Activated naive CD4-positive, alpha-beta T cell treated with anti-CD3 and anti-CD28 coated beads, Interleukin-2, amount 10 ng/mL, durations not matched to agents 7 days and 5 days (primary cell): ENCODE results near the gene SYNJ2.
"Not testable (repeated sequence)": the region's sequence is repeated elsewhere in the genome, so short reads cannot be mapped to it uniquely, and the experiment has no call there.

ENCODE experiments used
- CTCF ChIA-PET: fragments of 350-600 bp; sonication (Branson Sonifier 250); formaldehyde crosslinking; loops from one replicate; lab custom pipeline; 2021; ENCODE audit warnings: antibody characterized with exemption; lab: Charles Lee
- DNase-seq: peaks from one replicate; pipeline ENCODE4 v3.0.0-alpha.2; 2020
- H3K27ac Mint-ChIP-seq: one replicate; pipeline ENCODE4 v1.8.0; 2021; ENCODE audit warnings: mild to moderate bottlenecking, moderate library complexity, mixed read lengths
- H3K27me3 Mint-ChIP-seq: one replicate; pipeline ENCODE4 v1.8.0; 2021; ENCODE audit warnings: mild to moderate bottlenecking, mixed read lengths
- H3K36me3 Mint-ChIP-seq: one replicate; pipeline ENCODE4 v1.8.0; 2021; ENCODE audit warnings: mixed read lengths
- H3K4me1 Mint-ChIP-seq: one replicate; pipeline ENCODE4 v1.8.0; 2021; ENCODE audit warnings: mixed read lengths
- H3K4me3 Mint-ChIP-seq: one replicate; pipeline ENCODE4 v1.8.0; 2021; ENCODE audit warnings: mild to moderate bottlenecking, moderate library complexity, mixed read lengths
- H3K9me3 Mint-ChIP-seq: one replicate; pipeline ENCODE4 v1.8.0; 2021; ENCODE audit warnings: mixed read lengths

Gene SYNJ2

DNA sequence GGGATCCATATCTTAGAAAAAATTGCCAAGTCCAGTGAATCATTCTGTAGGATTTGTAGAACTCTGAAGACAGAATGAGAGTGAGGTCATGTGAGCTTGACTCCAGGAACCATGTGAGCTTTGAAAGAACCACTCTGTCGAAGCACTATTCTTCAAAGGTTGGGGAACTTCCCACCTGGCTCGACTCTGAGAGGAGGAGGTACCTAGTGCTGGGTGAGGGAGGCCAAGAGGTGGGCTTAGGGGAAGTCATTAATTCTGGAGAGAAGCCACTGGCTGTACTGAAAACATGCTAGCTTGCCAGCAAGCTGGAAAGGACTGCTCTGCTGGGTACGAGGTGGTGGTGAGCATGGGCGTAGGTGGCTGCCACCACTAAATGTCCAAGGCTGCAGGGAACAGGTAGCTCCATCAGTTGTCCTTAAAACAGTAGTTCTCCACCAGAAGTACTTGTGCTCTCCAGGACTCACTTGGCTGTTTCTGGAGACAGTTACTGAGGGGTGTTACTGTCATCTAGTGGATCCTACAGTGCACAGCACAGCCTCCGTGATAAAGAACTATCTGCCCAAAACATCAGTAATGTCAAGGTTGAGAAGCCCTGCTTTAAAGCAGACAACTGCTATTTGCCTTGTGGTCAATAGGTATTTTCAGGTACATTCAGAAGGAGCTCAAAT is 34.7 kb upstream of the SYNJ2 start:
- DNase-seq: peak; percentile 42
- CTCF ChIA-PET: interaction anchor here (0.6 to 2.4 kb wide), 21 partner anchors 10 to 632 kb away, joined by 3 to 11 read pairs (median 4); no protein-coding TSS in a partner anchor
- Mint-ChIP-seq H3K27me3 (peaks cover 19% of the 10 kb centered on the region), H3K4me1 (no peaks in the 10 kb centered on the region), H3K4me3 (no peak overlapping the region), H3K27ac (no peak overlapping the region), H3K9me3 (no peaks in the 10 kb centered on the region), H3K36me3 (peaks cover 20% of the 10 kb centered on the region)

DNA sequence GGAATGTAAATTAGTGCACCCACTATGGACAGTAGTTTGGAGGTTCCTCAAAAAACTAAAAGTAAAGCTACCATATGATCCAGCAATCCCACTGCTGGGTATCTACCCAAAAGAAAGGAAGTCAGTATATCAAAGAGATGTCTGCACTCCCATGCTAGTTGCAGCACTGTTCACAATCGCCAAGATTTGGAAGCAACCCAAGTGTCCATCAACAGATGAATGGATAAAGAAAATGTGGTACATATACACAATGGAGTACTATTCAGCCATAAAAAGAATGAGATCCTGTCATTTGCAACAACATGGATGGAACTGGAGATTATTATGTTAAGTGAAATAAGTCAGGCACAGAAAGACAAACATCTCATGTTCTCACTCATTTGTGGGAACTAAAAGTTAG is 30.8 kb upstream of the SYNJ2 start:
- H3K27ac Mint-ChIP-seq, DNase-seq, H3K4me3 Mint-ChIP-seq, H3K36me3 Mint-ChIP-seq, H3K9me3 Mint-ChIP-seq, CTCF ChIA-PET, H3K4me1 Mint-ChIP-seq: not testable (repeated sequence)
- peaks cover 48% of the 10 kb centered on the region for H3K27me3 Mint-ChIP-seq

DNA sequence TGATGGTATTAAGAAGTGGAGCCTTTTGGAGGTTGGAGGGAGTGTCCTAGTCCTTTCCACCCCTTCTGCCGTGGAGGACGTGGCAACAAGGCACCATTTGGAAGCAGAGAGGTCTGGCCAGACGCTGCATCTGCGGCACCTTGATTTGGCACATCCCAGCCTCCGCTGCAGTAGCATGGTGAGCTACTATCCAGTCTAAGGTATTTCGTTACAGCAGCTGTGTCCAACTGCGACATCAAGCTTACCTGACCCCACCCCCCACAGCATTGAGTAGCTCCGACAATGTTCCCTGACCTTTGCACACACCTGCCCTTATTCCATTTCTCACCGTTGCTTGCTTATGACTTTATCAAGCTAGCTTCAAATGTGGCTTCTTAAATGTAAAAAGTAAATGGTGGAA is 29.8 kb upstream of the SYNJ2 start:
- no peak overlapping the region for H3K4me3 Mint-ChIP-seq
- no peaks in the 10 kb centered on the region for H3K36me3 Mint-ChIP-seq
- H3K9me3 Mint-ChIP-seq: no peaks in the 10 kb centered on the region
- CTCF ChIA-PET: interaction anchor here (0.7 kb wide), 1 partner anchor 74 kb away, joined by 3 read pairs; no protein-coding TSS in a partner anchor
- peaks cover 4% of the 10 kb centered on the region for H3K4me1 Mint-ChIP-seq
- H3K27me3 Mint-ChIP-seq: peaks cover 48% of the 10 kb centered on the region
- no peak for DNase-seq
- H3K27ac Mint-ChIP-seq: no peak overlapping the region

DNA sequence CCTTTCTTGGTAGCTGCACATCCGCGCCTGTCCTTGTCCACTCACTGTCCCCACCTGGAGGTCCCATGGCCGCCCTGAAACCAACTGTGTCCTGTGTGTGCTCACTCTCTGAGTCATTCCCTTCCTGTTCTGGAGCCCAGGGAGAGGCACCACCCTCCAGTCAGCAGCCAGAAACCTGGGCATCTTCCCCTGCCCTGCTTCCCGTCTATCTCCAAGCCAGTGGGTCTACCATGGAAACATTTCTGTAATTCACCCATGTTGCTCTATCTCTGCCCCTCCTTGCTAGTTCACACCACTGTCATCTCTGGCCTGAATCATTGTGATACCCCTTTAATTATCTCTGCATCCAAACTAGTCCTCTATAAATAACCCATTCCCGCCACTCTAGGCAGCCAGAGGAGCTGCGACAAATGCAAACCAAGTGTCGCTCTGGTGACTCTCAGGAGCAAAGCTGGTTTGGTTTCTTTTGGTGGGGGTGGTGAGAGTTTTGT is 28.8 kb upstream of the SYNJ2 start:
- H3K27me3 Mint-ChIP-seq: peaks cover 48% of the 10 kb centered on the region
- no peaks in the 10 kb centered on the region for H3K36me3 Mint-ChIP-seq
- peaks cover 4% of the 10 kb centered on the region for H3K4me1 Mint-ChIP-seq
- H3K4me3 Mint-ChIP-seq: no peak overlapping the region
- CTCF ChIA-PET: interaction anchor here (0.9 kb wide), 1 partner anchor 9 kb away, joined by 3 read pairs; no protein-coding TSS in a partner anchor
- no peak overlapping the region for H3K27ac Mint-ChIP-seq
- DNase-seq: no peak
- peaks cover 2% of the 10 kb centered on the region for H3K9me3 Mint-ChIP-seq

DNA sequence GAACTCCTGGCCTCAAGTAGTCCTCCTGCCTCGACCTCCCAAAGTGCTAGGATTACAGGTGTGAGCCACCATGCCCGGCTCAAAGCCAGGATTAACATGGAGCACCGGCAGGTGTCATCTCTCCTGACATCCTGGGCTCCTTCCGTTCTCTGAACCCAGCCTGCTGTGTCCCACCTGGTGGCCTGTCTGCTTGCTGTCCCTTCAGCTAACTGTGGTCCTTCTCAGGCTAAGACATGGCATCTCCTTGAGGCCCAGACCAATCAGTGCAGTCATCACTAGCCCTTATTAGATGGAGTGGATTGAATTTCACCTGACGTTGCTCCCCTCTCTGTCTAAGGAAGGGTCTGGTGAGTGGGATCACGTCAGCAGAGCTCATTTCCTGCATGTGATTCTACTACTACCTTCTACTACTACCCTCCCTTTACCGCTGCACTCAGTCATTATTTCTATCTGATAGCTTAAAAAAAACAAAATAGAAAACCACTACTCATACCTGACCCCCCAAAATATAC is 28.0 kb upstream of the SYNJ2 start:
- no peak overlapping the region for H3K27ac Mint-ChIP-seq
- H3K36me3 Mint-ChIP-seq: peaks cover 4% of the 10 kb centered on the region
- peaks cover 47% of the 10 kb centered on the region for H3K27me3 Mint-ChIP-seq
- H3K9me3 Mint-ChIP-seq: peaks cover 6% of the 10 kb centered on the region
- no peak overlapping the region for H3K4me3 Mint-ChIP-seq
- H3K4me1 Mint-ChIP-seq: peaks cover 4% of the 10 kb centered on the region
- DNase-seq: no peak
- CTCF ChIA-PET: interaction anchor here (0.9 kb wide), 1 partner anchor 8 kb away, joined by 3 read pairs; no protein-coding TSS in a partner anchor

DNA sequence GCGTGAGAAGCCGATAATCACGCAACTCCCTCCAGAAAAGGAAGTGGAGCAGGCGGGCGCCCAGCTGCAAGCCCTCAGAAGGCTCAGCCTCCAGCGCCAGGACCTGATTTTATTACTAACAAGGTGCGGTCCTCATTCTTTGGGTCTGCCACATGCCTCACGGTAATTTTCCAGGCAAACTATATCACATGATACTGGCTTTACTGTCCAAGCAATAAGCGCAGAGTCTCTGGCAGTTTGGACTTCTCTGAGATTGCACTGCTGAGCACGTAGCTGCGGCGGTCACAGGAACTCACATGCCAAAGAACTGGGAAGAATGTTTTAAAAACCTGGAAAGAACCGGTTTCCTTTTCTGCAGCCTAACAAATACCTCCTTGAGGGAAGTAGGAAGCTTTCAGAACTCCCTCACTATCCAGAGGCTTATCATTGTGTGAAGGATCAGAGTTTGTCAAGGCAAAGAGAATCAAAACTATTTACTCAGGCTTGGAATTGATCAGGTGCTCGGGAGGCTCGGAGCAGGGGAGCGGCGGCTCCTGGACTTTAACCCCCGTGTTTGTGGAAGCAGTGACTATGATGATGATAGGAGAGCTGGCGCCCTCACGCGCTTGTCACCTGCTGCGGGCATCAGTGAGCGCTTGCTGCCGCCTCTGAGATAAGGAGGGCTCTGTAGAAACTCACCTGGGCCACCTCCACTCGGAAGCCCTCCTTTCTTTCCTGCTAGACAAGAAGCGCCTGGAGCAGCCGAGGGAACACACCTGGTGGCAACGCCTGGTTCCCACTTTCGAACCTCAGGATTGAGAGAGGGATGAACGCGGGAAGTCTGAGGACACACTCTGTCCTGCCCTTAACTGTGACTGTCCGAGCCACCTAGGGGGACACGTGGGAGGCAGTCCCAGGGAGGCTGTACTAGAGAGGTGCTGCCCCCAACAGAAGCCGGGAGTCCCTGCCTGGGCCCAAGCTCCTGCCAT is 27.2 kb upstream of the SYNJ2 start:
- Mint-ChIP-seq H3K4me3 (no peak overlapping the region), H3K36me3 (peaks cover 11% of the 10 kb centered on the region), H3K27ac (no peak overlapping the region), H3K4me1 (peaks cover 4% of the 10 kb centered on the region), H3K27me3 (peaks cover 45% of the 10 kb centered on the region), H3K9me3 (peaks cover 13% of the 10 kb centered on the region)
- CTCF ChIA-PET: no interaction called here
- DNase-seq: no peak

DNA sequence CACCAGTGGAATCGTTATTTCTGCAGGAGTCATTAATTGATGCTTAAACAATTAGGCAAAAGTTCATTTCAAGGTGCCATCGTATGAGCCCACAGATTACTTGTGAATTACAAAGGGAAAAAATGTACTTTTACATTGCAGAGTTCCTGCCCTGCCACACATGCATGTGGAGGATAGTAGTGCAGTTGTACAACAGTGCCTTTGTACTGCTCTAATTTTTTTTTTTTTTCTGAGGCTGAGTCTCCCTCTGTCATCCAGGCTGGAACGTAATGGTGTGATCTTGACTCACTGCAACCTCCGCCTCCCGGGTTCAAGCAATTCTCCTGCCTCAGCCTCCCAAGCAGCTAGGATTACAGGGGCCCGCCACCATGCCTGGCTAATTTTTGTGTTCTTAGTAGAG is 26.0 kb upstream of the SYNJ2 start:
- peaks cover 17% of the 10 kb centered on the region for H3K36me3 Mint-ChIP-seq
- DNase-seq: no peak
- H3K9me3 Mint-ChIP-seq: peaks cover 19% of the 10 kb centered on the region
- no peak overlapping the region for H3K27ac Mint-ChIP-seq
- peaks cover 4% of the 10 kb centered on the region for H3K4me1 Mint-ChIP-seq
- H3K4me3 Mint-ChIP-seq: no peak overlapping the region
- peaks cover 38% of the 10 kb centered on the region for H3K27me3 Mint-ChIP-seq
- CTCF ChIA-PET: no interaction called here

DNA sequence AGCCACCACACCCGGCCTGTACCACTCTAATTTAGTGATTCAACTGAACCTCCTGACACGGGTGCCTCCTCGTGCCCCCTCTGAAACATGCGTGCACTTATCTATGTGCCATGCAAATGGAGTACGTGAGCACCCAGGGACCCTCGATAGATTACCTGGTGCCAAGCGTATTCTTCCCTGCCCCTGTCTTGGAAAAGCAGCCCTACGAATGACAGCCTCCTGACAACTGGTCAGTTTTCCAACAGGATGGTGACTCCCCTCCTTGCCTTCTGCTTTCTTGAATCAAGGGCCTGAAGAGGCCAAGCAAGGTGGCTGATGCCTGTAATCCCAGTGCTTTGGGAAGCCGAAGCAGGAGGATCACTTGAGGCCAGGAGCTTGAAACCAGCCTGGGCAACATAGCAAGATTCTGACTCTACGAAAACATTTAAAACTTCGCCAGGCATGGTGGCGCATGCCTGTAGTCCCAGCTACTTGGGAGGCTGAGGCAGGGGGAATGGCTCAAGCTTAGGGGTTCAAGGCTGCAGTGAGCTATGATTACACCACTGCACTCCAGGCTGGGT is 25.4 kb upstream of the SYNJ2 start:
- peaks cover 10% of the 10 kb centered on the region for H3K4me1 Mint-ChIP-seq
- H3K9me3 Mint-ChIP-seq: peaks cover 19% of the 10 kb centered on the region
- peaks cover 41% of the 10 kb centered on the region for H3K27me3 Mint-ChIP-seq
- CTCF ChIA-PET: no interaction called here
- H3K36me3 Mint-ChIP-seq: peaks cover 20% of the 10 kb centered on the region
- DNase-seq: no peak
- no peak overlapping the region for H3K4me3 Mint-ChIP-seq
- H3K27ac Mint-ChIP-seq: no peak overlapping the region

DNA sequence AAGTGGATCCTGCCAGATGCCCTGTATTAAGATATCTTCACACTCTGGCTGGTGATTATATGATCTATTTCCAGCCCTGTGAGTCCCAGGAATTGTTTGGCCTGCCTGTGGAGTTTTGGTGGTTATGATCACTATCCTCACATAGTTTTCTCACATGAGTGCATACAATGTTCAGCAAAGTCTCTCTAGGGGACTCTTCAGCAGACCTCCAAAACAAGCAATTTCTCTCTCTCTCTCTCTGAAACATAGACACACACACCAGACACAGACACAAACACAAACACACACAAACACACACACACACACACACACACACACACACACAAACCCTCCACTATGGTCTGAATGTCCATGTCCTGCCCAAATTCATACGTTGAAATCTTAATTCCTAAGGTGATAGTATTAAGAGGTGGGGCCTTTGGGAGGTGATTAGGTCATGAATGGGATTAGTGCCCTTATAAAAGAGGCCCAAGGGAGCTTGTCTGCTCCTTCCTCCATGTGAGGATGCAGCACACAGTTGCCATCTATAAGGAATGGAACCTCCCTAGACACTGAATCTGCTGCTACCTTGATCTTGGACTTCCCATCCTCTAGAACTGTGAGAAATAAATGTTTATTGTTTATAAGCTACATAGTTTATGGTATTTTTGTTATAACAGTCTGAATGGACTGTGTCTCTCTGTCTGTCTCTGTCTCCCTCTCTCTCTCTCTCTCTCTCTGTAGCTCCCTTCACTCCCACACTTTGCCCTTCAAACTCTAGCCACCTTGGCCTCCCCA is 22.0 kb upstream of the SYNJ2 start:
- H3K4me1 Mint-ChIP-seq: peaks cover 34% of the 10 kb centered on the region
- no peak overlapping the region for H3K27ac Mint-ChIP-seq
- H3K4me3 Mint-ChIP-seq: no peak overlapping the region
- H3K27me3 Mint-ChIP-seq: peaks cover 13% of the 10 kb centered on the region
- peaks cover 19% of the 10 kb centered on the region for H3K9me3 Mint-ChIP-seq
- H3K36me3 Mint-ChIP-seq: peaks cover 29% of the 10 kb centered on the region
- DNase-seq: no peak
- CTCF ChIA-PET: interaction anchor here (0.7 kb wide), 1 partner anchor 13 kb away, joined by 3 read pairs; no protein-coding TSS in a partner anchor

DNA sequence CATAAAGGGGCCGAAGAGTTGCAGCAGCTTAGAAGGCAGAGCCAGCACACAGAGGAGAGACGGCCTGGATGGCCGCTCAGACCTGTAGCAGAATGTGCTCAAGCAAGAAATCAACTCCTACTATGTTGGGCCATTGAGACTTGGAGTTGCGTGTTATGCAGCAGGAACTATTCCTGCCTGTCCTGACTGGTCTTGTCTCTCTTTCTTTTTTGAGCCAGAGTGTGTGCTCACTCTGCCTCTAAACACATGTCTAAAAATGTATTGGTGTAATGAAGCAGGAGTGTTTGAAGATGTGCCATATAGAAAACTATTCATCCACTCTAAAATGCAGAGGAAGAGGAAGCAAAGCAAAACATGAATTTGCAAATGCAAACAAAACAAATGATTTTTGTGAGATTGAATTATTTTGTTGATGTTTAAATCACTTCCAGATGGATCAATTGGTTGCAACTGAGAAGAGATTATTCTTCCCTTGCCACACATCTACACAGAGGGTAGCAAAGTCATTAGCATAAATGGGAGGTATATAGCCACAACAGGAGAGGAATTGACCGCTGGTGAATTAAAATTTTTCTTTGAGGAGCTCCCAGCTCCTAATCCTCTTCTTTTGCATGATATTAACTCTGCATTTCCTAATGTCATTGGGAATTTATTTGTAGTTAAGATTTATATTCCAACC is 20.4 kb upstream of the SYNJ2 start:
- Mint-ChIP-seq H3K27me3 (peaks cover 13% of the 10 kb centered on the region), H3K9me3 (peaks cover 22% of the 10 kb centered on the region), H3K27ac (no peak overlapping the region), H3K36me3 (peaks cover 33% of the 10 kb centered on the region), H3K4me1 (peaks cover 34% of the 10 kb centered on the region), H3K4me3 (no peak overlapping the region)
- DNase-seq: no peak
- CTCF ChIA-PET: interaction anchor here (0.9 to 1.6 kb wide), 4 partner anchors 8 to 88 kb away, joined by 3 to 4 read pairs (median 4); no protein-coding TSS in a partner anchor

DNA sequence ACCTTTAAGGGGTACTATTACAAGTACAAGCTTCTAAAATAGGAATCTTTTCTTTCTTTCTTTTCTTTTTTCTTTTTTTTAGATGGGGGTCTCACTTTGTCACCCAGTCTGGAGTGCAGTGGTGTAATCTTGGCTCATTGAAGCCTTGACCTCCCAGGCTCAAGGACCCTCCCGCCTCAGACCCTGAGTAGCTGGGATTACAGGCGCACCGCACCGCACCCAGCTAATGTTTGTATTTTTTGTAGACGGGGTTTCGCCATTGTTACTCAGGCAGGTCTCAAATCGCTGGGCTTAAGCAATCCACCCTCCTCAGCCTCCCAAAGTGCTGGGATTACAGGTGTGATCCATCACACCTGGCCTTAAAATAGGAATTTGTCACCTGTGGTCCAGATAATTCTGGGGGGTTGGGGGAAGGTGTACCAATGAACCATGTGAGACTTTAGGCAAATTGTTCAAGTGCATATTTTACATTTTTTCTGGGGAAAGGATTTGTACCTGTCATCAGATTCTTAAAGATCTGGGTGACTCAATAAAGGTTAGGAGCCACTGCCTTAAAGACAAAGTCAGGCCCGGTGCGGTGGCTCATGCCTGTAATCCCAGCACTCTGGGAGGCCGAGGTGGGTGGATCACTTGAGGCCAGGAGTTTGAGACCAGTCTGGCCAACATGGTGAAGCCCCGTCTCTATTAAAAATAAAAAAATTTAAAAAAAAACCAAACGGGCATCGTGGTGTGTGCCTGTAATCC is 19.7 kb upstream of the SYNJ2 start:
- Mint-ChIP-seq H3K4me3 (peak overlapping the region; percentile 76), H3K9me3 (peaks cover 22% of the 10 kb centered on the region), H3K4me1 (peaks cover 34% of the 10 kb centered on the region), H3K27ac (peak overlapping the region; percentile 98), H3K36me3 (peaks cover 33% of the 10 kb centered on the region), H3K27me3 (peaks cover 14% of the 10 kb centered on the region)
- CTCF ChIA-PET: interaction anchor here (0.9 to 2.0 kb wide), 4 partner anchors 9 to 25 kb away, joined by 3 to 5 read pairs (median 3); partner anchors contain the start of gene SYNJ2
- no peak for DNase-seq

DNA sequence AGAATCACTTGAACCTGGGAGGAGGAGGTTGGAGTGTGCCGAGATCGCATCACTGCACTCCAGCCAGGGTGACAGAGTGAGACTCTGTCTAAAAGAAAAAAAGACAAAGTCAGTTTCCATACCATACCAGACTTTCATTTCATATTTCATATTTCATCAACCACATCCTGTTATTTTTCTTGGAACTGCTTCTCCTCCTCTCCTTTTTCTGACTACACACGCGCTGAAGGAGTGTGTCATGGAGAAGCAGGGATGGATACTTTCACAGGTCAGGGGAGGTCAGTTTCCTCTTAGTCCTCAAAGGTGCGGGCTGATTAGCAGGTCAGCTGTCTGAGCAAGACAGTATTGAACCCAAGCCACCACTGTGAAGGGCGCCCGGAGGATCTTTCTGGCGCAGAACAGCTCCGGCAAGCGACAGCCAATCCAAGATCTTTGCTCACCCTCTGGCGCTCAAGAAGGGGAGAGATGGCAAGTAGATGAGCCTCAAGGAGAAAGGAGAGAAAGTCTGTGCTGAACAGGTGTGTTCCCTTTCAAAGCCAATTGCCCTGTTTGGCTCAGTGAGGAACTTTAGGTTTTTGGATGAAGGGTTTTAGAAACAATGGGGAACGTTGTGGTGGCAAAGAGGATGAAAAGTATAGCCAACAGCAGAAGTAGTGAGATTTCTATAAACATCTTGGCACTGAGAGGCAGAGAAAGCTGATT is 18.9 kb upstream of the SYNJ2 start:
- peak; percentile 53 for DNase-seq

More for the DNA sequence above, 18.9 kb upstream of the SYNJ2 start:
- H3K27me3 Mint-ChIP-seq: peaks cover 16% of the 10 kb centered on the region
- peak overlapping the region; percentile 76 for H3K4me3 Mint-ChIP-seq
- peaks cover 34% of the 10 kb centered on the region for H3K4me1 Mint-ChIP-seq
- H3K9me3 Mint-ChIP-seq: peaks cover 21% of the 10 kb centered on the region
- H3K36me3 Mint-ChIP-seq: peaks cover 33% of the 10 kb centered on the region
- CTCF ChIA-PET: interaction anchor here (0.9 to 2.3 kb wide), 6 partner anchors 19 to 109 kb away, joined by 3 to 11 read pairs (median 5); partner anchors contain the start of gene SYNJ2
- peak overlapping the region; percentile 98 for H3K27ac Mint-ChIP-seq
